GM20000 (cell line): Measurements from ENCODE around the gene HOXA2.
A peak's percentile ranks its signal among the peaks of the same experiment; 100 is the strongest.

Source experiments
- DNase-seq: peaks from one replicate; pipeline ENCODE4 v3.0.0; 2012; ENCODE audit warnings: low spot score
- CTCF ChIP-seq: IDR thresholded peaks from 2 replicates; pipeline ENCODE4 v1.5.1; 2012; ENCODE audit warnings: mild to moderate bottlenecking, control low read depth; ENCODE audit errors: extremely low read depth, missing control alignments

Gene HOXA2

GRCh38 chr7:27095897-27096767 is 6.4 kb downstream of the HOXA2 start, which contains the start of gene HOXA1:
HOXA1 (minus strand) TSS chr7:27096000; CDS start chr7:27095912, 88 bp downstream.
- TF ChIP-seq CTCF, result no peak

GRCh38 chr7:27095050-27095896 is 7.2 kb downstream of the HOXA2 start:
- no peak for TF ChIP-seq CTCF
- no peak for DNase-seq

More at GRCh38 chr7:27095897-27096767, 6.4 kb downstream of the HOXA2 start, which contains the start of gene HOXA1:
- peak; percentile 97 for DNase-seq

DNA sequence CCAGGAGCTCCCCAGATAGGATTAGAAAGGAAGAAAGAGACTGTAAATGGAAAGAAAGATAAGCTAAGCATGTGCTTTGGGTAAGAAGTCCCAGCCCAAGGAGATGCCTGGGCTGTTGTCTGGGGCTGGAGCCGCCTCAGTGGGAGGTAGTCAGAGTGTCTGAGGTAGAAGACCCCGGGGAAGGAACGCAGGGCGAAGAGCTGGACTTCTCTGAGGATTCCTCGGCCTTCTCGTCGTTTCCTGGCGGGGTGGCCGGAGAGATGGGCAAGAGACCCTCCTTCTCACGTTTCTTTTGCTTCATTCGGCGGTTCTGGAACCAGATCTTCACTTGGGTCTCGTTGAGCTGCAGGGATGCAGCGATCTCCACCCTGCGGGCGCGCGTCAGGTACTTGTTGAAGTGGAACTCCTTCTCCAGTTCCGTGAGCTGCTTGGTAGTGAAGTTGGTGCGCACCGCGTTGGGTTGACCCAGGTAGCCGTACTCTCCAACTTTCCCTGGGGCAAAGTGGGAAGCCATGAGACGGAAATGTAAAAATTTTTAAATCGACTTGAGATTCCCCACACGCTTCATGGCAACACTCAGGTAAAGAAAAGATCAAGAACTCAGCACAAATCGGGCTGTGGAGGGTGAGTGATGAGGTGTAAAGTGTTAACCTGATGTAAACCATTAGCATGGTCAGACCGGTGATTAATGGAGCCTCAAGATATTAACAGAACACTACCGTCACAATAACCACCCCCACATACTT is 8.0 kb downstream of the HOXA2 start:
- DNase-seq, result peak; percentile 19

DNA sequence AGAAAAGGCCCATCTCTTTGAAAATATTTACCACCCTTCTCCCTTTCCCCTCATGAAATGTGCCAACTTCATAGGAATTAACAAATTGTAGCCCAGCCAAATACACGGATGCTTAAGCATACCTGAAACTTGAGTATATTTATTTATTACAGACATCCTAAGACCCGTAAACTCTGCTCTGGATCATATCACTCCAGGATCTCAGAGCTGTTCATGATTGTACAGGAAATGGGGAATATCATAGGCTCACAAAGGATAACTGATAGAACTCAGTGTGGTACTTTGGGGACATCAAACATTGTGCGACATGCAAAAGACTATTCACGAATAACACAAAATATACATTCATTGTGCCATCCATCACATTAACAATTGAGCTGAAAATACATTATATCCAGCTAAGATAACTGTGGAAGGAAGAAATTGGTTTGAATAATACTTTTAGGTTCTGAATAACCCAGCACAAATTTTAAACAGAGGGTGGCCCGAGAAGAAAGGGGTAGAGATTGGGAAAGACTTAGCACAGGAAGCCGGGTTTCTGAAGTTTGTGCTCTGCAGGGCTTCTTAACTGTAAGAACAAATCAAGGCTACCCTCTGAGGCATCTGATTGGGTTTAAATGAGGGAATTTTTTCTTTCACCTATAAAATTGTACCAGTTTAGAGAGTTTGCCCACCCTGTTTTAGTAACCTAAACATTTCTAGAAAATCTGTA is 9.1 kb downstream of the HOXA2 start:
- no peak for TF ChIP-seq CTCF

More for the DNA sequence above, 8.0 kb downstream of the HOXA2 start:
- no peak for TF ChIP-seq CTCF

DNA sequence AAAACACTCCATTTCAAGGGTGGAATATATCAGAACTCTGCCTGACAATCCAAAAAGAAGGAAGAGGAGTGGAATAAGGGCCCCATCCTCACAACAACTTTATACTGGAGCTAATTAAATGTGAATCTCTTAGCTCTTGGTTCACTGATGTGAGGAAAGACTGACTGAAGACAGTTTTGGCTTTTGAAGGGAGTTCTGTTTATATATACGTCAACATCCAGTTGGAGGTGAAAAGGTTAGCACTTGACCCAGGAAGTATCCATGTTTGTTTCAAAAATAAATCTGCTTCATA is 9.7 kb downstream of the HOXA2 start:
- no peak for TF ChIP-seq CTCF
- DNase-seq, result no peak

More for the DNA sequence above, 9.1 kb downstream of the HOXA2 start:
- DNase-seq, result peak; percentile 8

DNA sequence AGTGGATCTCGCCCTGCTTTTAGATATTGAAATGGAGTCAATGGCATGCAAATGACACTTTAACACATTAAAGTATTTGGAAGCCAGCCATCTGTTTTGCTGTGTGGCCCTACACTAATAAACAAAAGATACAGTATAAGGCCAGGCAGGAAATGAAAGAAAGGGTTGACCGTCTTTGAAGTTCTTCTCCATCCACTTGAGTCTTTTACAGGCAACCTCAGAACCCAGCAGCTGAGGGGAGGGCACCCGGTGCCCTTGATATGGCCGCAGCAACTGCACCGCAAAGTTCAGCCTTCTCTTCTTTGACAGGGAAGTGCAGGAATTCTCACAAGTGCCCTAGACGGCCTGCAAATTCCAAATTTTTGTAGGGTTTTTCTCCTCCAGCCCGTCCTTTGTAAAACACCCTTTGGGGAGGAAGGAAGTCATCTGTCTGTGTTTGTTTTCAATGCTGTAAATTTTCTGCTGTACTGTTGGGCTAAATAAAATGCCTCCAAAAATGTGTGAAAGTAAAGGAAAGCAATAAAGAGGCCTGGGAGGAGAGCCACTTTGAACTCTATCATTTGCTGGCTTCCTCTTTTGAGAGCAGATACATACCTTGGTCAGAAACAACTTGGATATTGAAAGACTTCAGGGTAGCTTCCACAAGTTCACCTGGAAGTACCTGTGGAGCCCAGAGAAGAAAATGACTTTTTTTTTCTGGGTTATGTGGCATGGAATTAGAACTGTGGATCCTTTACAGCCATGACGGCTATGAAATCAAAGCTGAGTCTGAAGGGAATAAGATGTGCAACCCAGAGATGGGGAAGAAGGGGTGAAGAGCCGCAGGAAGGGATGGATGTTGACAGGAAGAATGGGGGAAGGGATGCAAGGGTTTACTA is 10.3 kb downstream of the HOXA2 start:
- no peak for TF ChIP-seq CTCF
- DNase-seq, result no peak
